ENCODE results near the gene MSLN. TPM values are rescaled to one million over a fixed set of nuclear protein-coding genes. Genes with fewer than 3 reads are reported as not detected.

Gene MSLN
- polyA plus RNA-seq, 1 of the 3 experiments (the other 2 are of a cell fraction), result 0.02 TPM

- CTCF ChIA-PET, result interaction anchor here (0.6 to 4.5 kb wide), 20 partner anchors 9 to 316 kb away, joined by 3 to 41 read pairs (median 8); partner anchors contain the start of genes ANTKMT, CCDC78 and METRN
- 4% methylated on average over 13 of the region's 22 CpGs for WGBS (ENCODE audit: low lambda C conversion rate)
- H3K79me2 ChIP-seq (ENCODE audit: insufficient read depth), result peaks cover 14% of the 10 kb centered on the region
- H3K4me2 ChIP-seq, result peak overlapping the region; percentile 98
- peaks cover 0 to 21% of the 10 kb centered on the region in 2 experiments for H3K36me3 ChIP-seq (replicated peaks in 1 of 2; ENCODE audit: control insufficient read depth in 1 of 2, insufficient read depth in 2 of 2, low read length in 1 of 2)
- peaks cover 0 to 10% of the 10 kb centered on the region in 2 experiments; a peak in 1 of 4 replicates for H3K4me1 ChIP-seq (ENCODE audit: control insufficient read depth in 1 of 2, insufficient read depth in 2 of 2, low read depth in 1 of 2, low read length in 1 of 2)
- H3K27me3 ChIP-seq (ENCODE audit: insufficient read depth), result no peaks in the 10 kb centered on the region
- H3F3A ChIP-seq (replicated peaks; ENCODE audit: insufficient read depth), result no peaks in the 10 kb centered on the region
- H3K9ac ChIP-seq, result peak overlapping the region; percentile 78
- H3K9me2 ChIP-seq, result no peaks in the 10 kb centered on the region
- TF ChIP-seq ZBTB33 (IDR thresholded peaks at IDR 0.05; ENCODE audit: borderline replicate concordance, low read depth) (no peak), GABPA (IDR thresholded peaks at IDR 0.05; ENCODE audit: low read depth) (no peak), FOSL2 (IDR thresholded peaks at IDR 0.05; ENCODE audit: borderline replicate concordance, low read depth) (no peak), JUND (IDR thresholded peaks at IDR 0.05) (no peak), EZH2phosphoT487 (IDR thresholded peaks at IDR 0.05; ENCODE audit: borderline replicate concordance, low read depth) (no peak), MXI1 (IDR thresholded peaks at IDR 0.05; ENCODE audit: low read depth, low read length) (no peak), NFIC (IDR thresholded peaks at IDR 0.05; ENCODE audit: borderline replicate concordance) (no peak), SMC3 (IDR thresholded peaks at IDR 0.05; ENCODE audit: low read depth, low read length) (no peak)
- no peaks in the 10 kb centered on the region for H3K9me3 ChIP-seq
- peak overlapping the region; percentile 85 to 87 for H3K4me3 ChIP-seq (ENCODE audit: low read depth in 2 of 2, low read length in 1 of 2)
- H2AFZ ChIP-seq (ENCODE audit: low read depth), result peak overlapping the region; percentile 91; the same call in 1 of the 2 replicates
- peak overlapping the region in 1 of 2 experiments; percentile 24; a peak in 1 of 4 replicates for H3K27ac ChIP-seq (ENCODE audit: low read depth in 2 of 2, low read length in 1 of 2)
- no peaks in the 10 kb centered on the region for H4K20me1 ChIP-seq (ENCODE audit: insufficient read depth)
- POLR2A ChIA-PET, result interaction anchor here (0.9 to 1.0 kb wide), 2 partner anchors 20 to 48 kb away, joined by 3 to 7 read pairs; partner anchors contain the start of genes CHTF18 and RPUSD1
- peak; percentile 66 for DNase-seq
These were observed 20.1 kb upstream of the MSLN start for GRCh38 chr16:740459-740763.

- POLR2A ChIA-PET, result interaction anchor here (0.9 to 1.1 kb wide), 3 partner anchors 25 to 47 kb away, joined by 3 read pairs; partner anchors contain the start of genes CHTF18 and RPUSD1
- no peaks in the 10 kb centered on the region for H3K9me2 ChIP-seq
- 5% methylated on average over 29 of the region's 79 CpGs for WGBS (ENCODE audit: low lambda C conversion rate)
- TF ChIP-seq IRF3 (IDR thresholded peaks at IDR 0.05; ENCODE audit: low read depth, low read length), result no peak
- peak; percentile 60 for TF ChIP-seq GABPA (IDR thresholded peaks at IDR 0.05; ENCODE audit: low read depth)
- TF ChIP-seq FOXJ3 (CRISPR knock-in tag; IDR thresholded peaks at IDR 0.05), result no peak
- TF ChIP-seq FOXM1 (IDR thresholded peaks at IDR 0.05; ENCODE audit: low read depth), result peak; percentile 13; the same call in 1 of the 2 replicates
- TF ChIP-seq POLR2AphosphoS5 (IDR thresholded peaks at IDR 0.05; ENCODE audit: low read depth, low read length), result peak; percentile 67; the same call in 1 of the 2 replicates
- TF ChIP-seq USF2 (IDR thresholded peaks at IDR 0.05; ENCODE audit: borderline replicate concordance, low read depth, low read length), result no peak
- no peak for TF ChIP-seq EP300 (IDR thresholded peaks at IDR 0.05; ENCODE audit: borderline replicate concordance in 1 of 2, low read depth in 1 of 2, low read length in 1 of 2)
- TF ChIP-seq ELF1 (IDR thresholded peaks at IDR 0.05), result peak; percentile 100
- TF ChIP-seq RFX5 (IDR thresholded peaks at IDR 0.05; ENCODE audit: low read length), result no peak
- peak; percentile 94 for TF ChIP-seq TAF1 (IDR thresholded peaks at IDR 0.05; ENCODE audit: borderline replicate concordance, low read depth, low read length)
- TF ChIP-seq NRF1 (IDR thresholded peaks at IDR 0.05; ENCODE audit: low read depth, low read length), result peak; percentile 91
- peak; percentile 29; the same call in 1 of the 2 replicates for TF ChIP-seq NFIC (IDR thresholded peaks at IDR 0.05; ENCODE audit: borderline replicate concordance)
- TF ChIP-seq MXI1 (IDR thresholded peaks at IDR 0.05; ENCODE audit: low read depth, low read length), result peak; percentile 77
These were observed 19.6 kb upstream of the MSLN start, which contains the start of gene CIAO3 for GRCh38 chr16:740764-741505. CIAO3 (minus strand) TSS chr16:740997; CDS start chr16:740985, 12 bp downstream.

More at GRCh38 chr16:740764-741505, 19.6 kb upstream of the MSLN start, which contains the start of gene CIAO3:
- H3K4me2 ChIP-seq, result peak within 1 kb of the TSS; percentile 98
- peak within 1 kb of the TSS; percentile 91 for H2AFZ ChIP-seq (ENCODE audit: low read depth)
- peak within 1 kb of the TSS; percentile 85 to 87 for H3K4me3 ChIP-seq (ENCODE audit: low read depth in 2 of 2, low read length in 1 of 2)
- peak; percentile 99 for DNase-seq
- H3F3A ChIP-seq (replicated peaks; ENCODE audit: insufficient read depth), result no peaks in the 10 kb centered on the region
- H3K27ac ChIP-seq (ENCODE audit: low read depth in 2 of 2, low read length in 1 of 2), result peak within 1 kb of the TSS in 1 of 2 experiments; percentile 24; a peak in 1 of 4 replicates
- no peaks in the 10 kb centered on the region for H4K20me1 ChIP-seq (ENCODE audit: insufficient read depth)
- CTCF ChIA-PET, result interaction anchor here (0.6 to 4.5 kb wide), 23 partner anchors 8 to 357 kb away, joined by 3 to 41 read pairs (median 6); partner anchors contain the start of genes ANTKMT, CCDC78 and METRN
- H3K79me2 ChIP-seq (ENCODE audit: insufficient read depth), result peaks cover 14% of the 10 kb centered on the region
- peaks cover 0 to 10% of the 10 kb centered on the region in 2 experiments; a peak in 1 of 4 replicates for H3K4me1 ChIP-seq (ENCODE audit: control insufficient read depth in 1 of 2, insufficient read depth in 2 of 2, low read depth in 1 of 2, low read length in 1 of 2)
- H3K36me3 ChIP-seq (replicated peaks in 1 of 2; ENCODE audit: control insufficient read depth in 1 of 2, insufficient read depth in 2 of 2, low read length in 1 of 2), result peaks cover 0 to 16% of the 10 kb centered on the region in 2 experiments
- H3K27me3 ChIP-seq (ENCODE audit: insufficient read depth), result no peaks in the 10 kb centered on the region
- H3K9me3 ChIP-seq, result no peaks in the 10 kb centered on the region
- peak within 1 kb of the TSS; percentile 78 for H3K9ac ChIP-seq
